Activated naive CD8-positive, alpha-beta T cell (primary cell): ENCODE data around the gene ATG12.
A peak's percentile ranks its signal among the peaks of the same experiment; 100 is the strongest.
"Not testable (repeated sequence)": the region's sequence is repeated elsewhere in the genome, so short reads cannot be mapped to it uniquely, and the experiment has no call there.

Experiments
- H3K27ac Mint-ChIP-seq: one replicate; pipeline ENCODE4 v1.8.0; 2021; ENCODE audit warnings: mixed read lengths
- H3K27me3 Mint-ChIP-seq: one replicate; pipeline ENCODE4 v1.8.0; 2021; ENCODE audit warnings: mixed read lengths
- H3K36me3 Mint-ChIP-seq: one replicate; pipeline ENCODE4 v1.8.0; 2021; ENCODE audit warnings: mixed read lengths
- H3K4me1 Mint-ChIP-seq: one replicate; pipeline ENCODE4 v1.8.0; 2021; ENCODE audit warnings: low read depth, mixed read lengths
- H3K4me3 Mint-ChIP-seq: one replicate; pipeline ENCODE4 v1.8.0; 2021; ENCODE audit warnings: mild to moderate bottlenecking, mixed read lengths
- H3K9me3 Mint-ChIP-seq: one replicate; pipeline ENCODE4 v1.8.0; 2021; ENCODE audit warnings: low read depth, mixed read lengths

Gene ATG12

GRCh38 chr5:115841382-115842088, at the start of gene ATG12, which contains the start of gene AP3S1:
Gene ATG12 (minus strand): TSS chr5:115841565. CDS start chr5:115841552, 13 bp downstream.
Gene AP3S1 (plus strand): TSS chr5:115841935. CDS start chr5:115842038, 103 bp downstream.
- H3K9me3 Mint-ChIP-seq = no peaks in the 10 kb centered on the region
- peaks cover 4% of the 10 kb centered on the region for H3K36me3 Mint-ChIP-seq
- H3K27ac Mint-ChIP-seq = peak within 1 kb of the TSS; percentile 100
- peak within 1 kb of the TSS; percentile 96 for H3K4me3 Mint-ChIP-seq
- H3K27me3 Mint-ChIP-seq = no peaks in the 10 kb centered on the region
- peaks cover 65% of the 10 kb centered on the region for H3K4me1 Mint-ChIP-seq

- H3K9me3 Mint-ChIP-seq = no peaks in the 10 kb centered on the region
- peaks cover 7% of the 10 kb centered on the region for H3K36me3 Mint-ChIP-seq
- H3K4me3 Mint-ChIP-seq = no peak overlapping the region
- H3K4me1 Mint-ChIP-seq = no peaks in the 10 kb centered on the region
- no peaks in the 10 kb centered on the region for H3K27me3 Mint-ChIP-seq
- H3K27ac Mint-ChIP-seq = no peak overlapping the region
Measured at GRCh38 chr5:115888027-115888426, 46.7 kb upstream of the ATG12 start.

- not testable (repeated sequence) for H3K27me3 Mint-ChIP-seq, H3K4me3 Mint-ChIP-seq, H3K27ac Mint-ChIP-seq, H3K9me3 Mint-ChIP-seq, H3K4me1 Mint-ChIP-seq
- H3K36me3 Mint-ChIP-seq = peaks cover 22% of the 10 kb centered on the region
Measured at GRCh38 chr5:115885208-115885607, 43.8 kb upstream of the ATG12 start.

- Mint-ChIP-seq H3K4me1 (no peaks in the 10 kb centered on the region), H3K36me3 (peaks cover 25% of the 10 kb centered on the region), H3K27me3 (no peaks in the 10 kb centered on the region), H3K27ac (no peak overlapping the region), H3K4me3 (no peak overlapping the region), H3K9me3 (no peaks in the 10 kb centered on the region)
Measured at GRCh38 chr5:115884704-115885103, 43.3 kb upstream of the ATG12 start.

GRCh38 chr5:115882434-115882833, 41.1 kb upstream of the ATG12 start:
- H3K27me3 Mint-ChIP-seq, H3K27ac Mint-ChIP-seq, H3K9me3 Mint-ChIP-seq, H3K4me3 Mint-ChIP-seq, H3K4me1 Mint-ChIP-seq: not testable (repeated sequence)
- H3K36me3 Mint-ChIP-seq = peaks cover 40% of the 10 kb centered on the region

GRCh38 chr5:115877342-115877741, 36.0 kb upstream of the ATG12 start:
- H3K27ac Mint-ChIP-seq, H3K4me1 Mint-ChIP-seq, H3K9me3 Mint-ChIP-seq, H3K27me3 Mint-ChIP-seq, H3K4me3 Mint-ChIP-seq: not testable (repeated sequence)
- peaks cover 67% of the 10 kb centered on the region for H3K36me3 Mint-ChIP-seq

GRCh38 chr5:115875447-115875846, 34.1 kb upstream of the ATG12 start:
- Mint-ChIP-seq H3K27me3 (no peaks in the 10 kb centered on the region), H3K27ac (no peak overlapping the region), H3K4me1 (no peaks in the 10 kb centered on the region), H3K4me3 (no peak overlapping the region), H3K9me3 (no peaks in the 10 kb centered on the region), H3K36me3 (peaks cover 61% of the 10 kb centered on the region)

GRCh38 chr5:115873392-115873791, 32.0 kb upstream of the ATG12 start:
- no peak overlapping the region for H3K27ac Mint-ChIP-seq
- no peak overlapping the region for H3K4me3 Mint-ChIP-seq
- no peaks in the 10 kb centered on the region for H3K4me1 Mint-ChIP-seq
- H3K9me3 Mint-ChIP-seq = no peaks in the 10 kb centered on the region
- peaks cover 53% of the 10 kb centered on the region for H3K36me3 Mint-ChIP-seq
- no peaks in the 10 kb centered on the region for H3K27me3 Mint-ChIP-seq

GRCh38 chr5:115872447-115872846, 31.1 kb upstream of the ATG12 start:
- Mint-ChIP-seq H3K36me3 (peaks cover 44% of the 10 kb centered on the region), H3K27ac (no peak overlapping the region), H3K4me3 (no peak overlapping the region), H3K27me3 (no peaks in the 10 kb centered on the region), H3K9me3 (no peaks in the 10 kb centered on the region), H3K4me1 (no peaks in the 10 kb centered on the region)

- H3K27ac Mint-ChIP-seq = no peak overlapping the region
- H3K4me3 Mint-ChIP-seq = no peak overlapping the region
- H3K4me1 Mint-ChIP-seq = peaks cover 6% of the 10 kb centered on the region
- H3K9me3 Mint-ChIP-seq = no peaks in the 10 kb centered on the region
- no peaks in the 10 kb centered on the region for H3K27me3 Mint-ChIP-seq
- H3K36me3 Mint-ChIP-seq = peaks cover 26% of the 10 kb centered on the region
Measured at GRCh38 chr5:115869256-115869795, 28.0 kb upstream of the ATG12 start.

GRCh38 chr5:115859378-115859777, 18.0 kb upstream of the ATG12 start:
- no peaks in the 10 kb centered on the region for H3K9me3 Mint-ChIP-seq
- H3K4me3 Mint-ChIP-seq = no peak overlapping the region
- H3K36me3 Mint-ChIP-seq = peaks cover 2% of the 10 kb centered on the region
- peaks cover 21% of the 10 kb centered on the region for H3K4me1 Mint-ChIP-seq
- no peaks in the 10 kb centered on the region for H3K27me3 Mint-ChIP-seq
- H3K27ac Mint-ChIP-seq = no peak overlapping the region

GRCh38 chr5:115858396-115858795, 17.0 kb upstream of the ATG12 start:
- Mint-ChIP-seq H3K9me3 (peaks cover 6% of the 10 kb centered on the region), H3K36me3 (peaks cover 8% of the 10 kb centered on the region), H3K27ac (no peak overlapping the region), H3K4me1 (peaks cover 23% of the 10 kb centered on the region), H3K4me3 (no peak overlapping the region), H3K27me3 (no peaks in the 10 kb centered on the region)

- Mint-ChIP-seq H3K4me1 (peaks cover 23% of the 10 kb centered on the region), H3K27ac (no peak overlapping the region), H3K4me3 (no peak overlapping the region), H3K9me3 (peaks cover 11% of the 10 kb centered on the region), H3K27me3 (no peaks in the 10 kb centered on the region), H3K36me3 (peaks cover 8% of the 10 kb centered on the region)
Measured at GRCh38 chr5:115857626-115858349, 16.4 kb upstream of the ATG12 start.

GRCh38 chr5:115857057-115857479, 15.7 kb upstream of the ATG12 start:
- H3K9me3 Mint-ChIP-seq = peaks cover 11% of the 10 kb centered on the region

GRCh38 chr5:115855959-115856358, 14.6 kb upstream of the ATG12 start:
- H3K27me3 Mint-ChIP-seq = no peaks in the 10 kb centered on the region
- peaks cover 11% of the 10 kb centered on the region for H3K9me3 Mint-ChIP-seq
- H3K27ac Mint-ChIP-seq = no peak overlapping the region
- H3K4me3 Mint-ChIP-seq = no peak overlapping the region
- H3K36me3 Mint-ChIP-seq = peaks cover 6% of the 10 kb centered on the region
- H3K4me1 Mint-ChIP-seq = peaks cover 23% of the 10 kb centered on the region

More at GRCh38 chr5:115857057-115857479, 15.7 kb upstream of the ATG12 start:
- H3K4me1 Mint-ChIP-seq = peaks cover 23% of the 10 kb centered on the region
- no peak overlapping the region for H3K27ac Mint-ChIP-seq
- H3K36me3 Mint-ChIP-seq = peaks cover 8% of the 10 kb centered on the region
- no peak overlapping the region for H3K4me3 Mint-ChIP-seq
- H3K27me3 Mint-ChIP-seq = no peaks in the 10 kb centered on the region
